T follicular helper cell (primary cell): Measurements from ENCODE around the gene ZBED1.
"Not testable (repeated sequence)": the region's sequence is repeated elsewhere in the genome, so short reads cannot be mapped to it uniquely, and the experiment has no call there.

Source experiments
- DNase-seq: peaks from one replicate; pipeline ENCODE4 v3.0.0-alpha.2; 2020; ENCODE audit warnings: low read depth

The ZBED1 gene

DNA sequence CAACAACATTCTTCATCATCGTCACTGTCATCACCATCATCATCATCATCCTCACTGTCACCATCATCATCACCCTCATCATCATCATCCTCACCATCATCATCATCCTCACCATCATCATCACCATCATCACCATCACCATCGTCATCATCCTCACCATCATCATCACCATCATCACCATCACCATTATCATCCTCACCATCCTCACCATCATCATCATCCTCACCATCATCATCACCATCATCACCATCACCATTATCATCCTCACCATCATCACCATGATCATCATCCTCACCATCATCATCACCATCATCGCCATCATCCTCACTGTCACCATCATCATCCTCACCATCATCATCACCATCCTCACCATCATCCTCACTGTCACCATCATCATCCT, 18.9 kb upstream of the ZBED1 start:
- not testable (repeated sequence) for DNase-seq

DNA sequence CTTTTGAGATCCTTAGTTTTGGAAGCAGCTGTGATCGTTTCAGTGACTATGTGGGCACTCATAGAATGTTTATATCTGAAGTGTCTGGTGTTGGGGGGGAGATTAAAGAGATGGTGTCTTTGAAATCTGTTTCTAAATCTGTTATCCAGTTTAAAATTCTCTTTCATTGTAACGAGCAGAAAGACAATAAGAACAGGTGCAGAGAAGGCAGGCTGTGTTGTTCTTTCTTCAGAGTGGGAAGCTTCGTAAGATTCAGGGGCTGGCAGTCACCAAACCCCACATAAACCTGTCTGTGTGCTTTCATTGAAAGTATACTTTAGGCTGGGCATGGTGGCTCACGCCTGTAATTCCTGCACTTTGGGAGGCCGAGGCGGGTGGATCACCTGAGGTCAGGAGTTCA, 16.3 kb upstream of the ZBED1 start:
- no peak for DNase-seq

DNA sequence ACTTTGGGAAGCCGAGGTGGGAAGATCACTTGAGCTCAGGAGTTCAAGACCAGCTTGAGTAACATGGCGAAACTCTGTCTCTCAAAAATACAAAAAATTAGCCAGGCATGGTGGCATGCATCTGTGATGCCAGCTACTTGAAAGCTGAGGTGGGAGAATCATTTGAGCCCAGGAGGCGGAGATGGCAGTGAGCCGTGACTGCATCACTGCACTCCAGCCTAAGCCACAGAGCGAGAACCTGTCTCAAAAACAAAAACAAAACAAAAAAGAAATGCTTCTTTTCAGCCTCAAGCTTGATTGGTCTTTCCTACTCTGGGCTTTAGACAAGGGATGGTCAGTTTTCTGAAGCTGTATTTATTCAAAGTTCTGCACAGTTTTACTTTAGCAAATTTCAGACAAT, 15.8 kb upstream of the ZBED1 start:
- DNase-seq: no peak

- no peak for DNase-seq
These were observed 13.4 kb upstream of the ZBED1 start for GRCh38 chrX:2514131-2514530.

DNA sequence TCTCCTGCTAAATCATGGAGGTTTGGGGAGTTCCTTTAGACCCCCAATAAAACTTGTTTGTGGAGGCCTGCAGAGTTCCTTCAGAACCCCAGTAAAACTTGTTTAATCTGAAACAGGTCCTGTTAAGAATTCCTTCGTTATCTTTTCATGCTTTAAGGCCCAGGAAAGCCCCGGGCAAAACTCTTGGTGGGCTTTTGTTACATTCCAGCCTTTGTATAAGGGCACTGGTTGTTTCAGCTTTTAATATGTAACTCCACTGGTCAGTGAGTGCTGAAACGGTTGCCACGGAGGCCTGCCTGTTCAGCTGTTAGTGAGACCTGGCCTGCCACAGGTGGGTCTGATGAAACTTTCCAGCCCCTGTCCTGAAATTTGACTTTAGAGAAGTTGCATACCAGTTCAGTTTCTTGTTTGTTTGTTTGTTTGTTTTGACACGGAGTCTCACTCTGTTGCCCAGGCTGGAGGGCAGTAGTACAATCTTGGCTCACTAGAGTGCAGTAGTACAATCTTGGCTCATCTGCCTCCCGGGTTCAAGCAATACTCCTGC, 12.4 kb upstream of the ZBED1 start:
- no peak for DNase-seq

DNA sequence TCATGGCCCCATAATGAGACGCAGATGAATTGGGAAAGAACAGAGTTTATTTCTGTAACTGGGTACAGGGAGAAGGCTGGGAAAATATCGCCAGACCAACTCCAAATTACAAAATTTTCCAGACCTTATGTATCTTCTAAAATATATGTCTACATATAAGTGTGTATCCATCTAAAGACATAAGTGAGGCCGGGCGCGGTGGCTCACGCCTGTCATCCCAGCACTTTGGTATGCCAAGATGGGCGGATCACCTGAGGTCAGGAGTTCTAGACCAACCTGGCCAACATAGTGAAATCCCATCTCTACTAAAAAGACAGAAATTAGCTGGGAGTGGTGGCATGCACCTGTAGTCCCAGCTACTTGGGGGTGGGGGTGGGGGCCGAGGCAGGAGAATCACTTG, 11.7 kb upstream of the ZBED1 start:
- DNase-seq: no peak

- no peak for DNase-seq
These were observed 10.6 kb upstream of the ZBED1 start for GRCh38 chrX:2511326-2511725.

DNA sequence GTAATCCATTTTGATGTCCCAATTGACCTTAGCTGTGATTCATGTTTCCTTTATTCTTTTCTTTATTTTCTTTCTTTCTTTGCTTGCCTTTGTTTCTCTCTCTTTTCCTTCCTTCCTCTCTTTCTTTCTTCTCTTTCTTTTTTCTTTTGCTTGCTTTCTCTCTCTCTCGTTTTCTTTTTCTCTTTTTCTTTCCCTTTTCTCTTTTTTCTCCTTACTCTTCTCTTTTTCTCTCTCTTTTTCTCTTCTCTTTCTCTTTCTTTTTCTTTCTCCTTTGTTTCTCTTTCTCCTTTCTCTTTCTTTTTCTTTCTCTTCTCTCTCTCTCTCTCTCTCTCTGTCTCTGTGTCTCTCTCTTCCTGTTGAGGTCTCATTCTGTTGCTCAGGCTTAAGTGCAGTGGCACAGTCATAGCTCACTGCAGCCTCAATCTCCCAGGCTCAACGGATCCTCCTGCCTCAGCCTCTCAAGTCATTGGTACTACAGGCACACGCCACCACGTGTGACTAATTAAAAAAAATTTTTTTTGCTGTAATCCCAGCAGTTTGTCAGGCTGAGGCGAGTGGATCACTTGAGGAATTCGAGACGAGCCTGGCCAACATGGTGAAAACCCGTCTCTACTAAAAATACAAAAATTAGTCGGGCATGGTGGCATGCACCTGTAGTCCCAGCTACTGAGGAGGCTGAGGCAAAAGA, 8.0 kb upstream of the ZBED1 start:
- DNase-seq: no peak

DNA sequence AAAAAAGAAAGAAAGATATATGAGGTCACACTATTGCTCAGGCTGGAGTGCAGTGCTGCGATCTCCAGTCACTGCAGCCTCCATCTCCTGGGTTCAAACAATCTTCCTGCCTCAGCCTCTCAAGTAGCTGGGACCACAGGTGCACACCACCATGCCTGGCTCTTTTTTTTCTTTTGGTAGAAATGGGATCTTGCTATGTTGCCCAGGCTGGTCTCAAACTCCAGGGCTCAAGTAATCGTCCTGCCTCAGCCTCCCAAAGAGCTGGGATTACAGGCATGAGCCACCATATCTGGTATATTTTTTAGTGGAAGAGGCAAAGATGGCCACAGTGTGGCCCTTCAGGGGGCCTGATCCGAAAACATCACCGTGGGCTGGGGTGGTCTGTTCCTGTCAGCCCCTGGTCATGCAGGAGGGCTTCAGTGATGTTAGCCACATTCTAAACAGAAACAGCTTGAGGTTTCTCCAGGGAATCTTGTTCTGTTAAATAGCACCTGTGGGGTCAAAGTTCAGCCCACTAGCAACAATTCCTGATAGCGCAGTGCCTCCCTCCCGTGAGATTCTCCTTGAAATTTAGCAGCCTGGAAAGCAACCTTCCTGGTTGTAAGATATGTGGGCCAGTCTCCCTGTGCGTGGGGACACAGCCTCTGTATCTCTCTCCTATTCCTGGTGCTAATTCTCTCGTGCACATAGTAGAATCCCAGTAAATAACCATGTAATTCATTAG, 7.3 kb upstream of the ZBED1 start:
- no peak for DNase-seq

GRCh38 chrX:2507196-2507595, 6.4 kb upstream of the ZBED1 start:
- no peak for DNase-seq

- DNase-seq: not testable (repeated sequence)
These were observed 4.6 kb upstream of the ZBED1 start for GRCh38 chrX:2505341-2505740.

GRCh38 chrX:2504706-2505332, 4.0 kb upstream of the ZBED1 start:
- DNase-seq: no peak

GRCh38 chrX:2503591-2504500, 3.1 kb upstream of the ZBED1 start:
- DNase-seq: no peak

DNA sequence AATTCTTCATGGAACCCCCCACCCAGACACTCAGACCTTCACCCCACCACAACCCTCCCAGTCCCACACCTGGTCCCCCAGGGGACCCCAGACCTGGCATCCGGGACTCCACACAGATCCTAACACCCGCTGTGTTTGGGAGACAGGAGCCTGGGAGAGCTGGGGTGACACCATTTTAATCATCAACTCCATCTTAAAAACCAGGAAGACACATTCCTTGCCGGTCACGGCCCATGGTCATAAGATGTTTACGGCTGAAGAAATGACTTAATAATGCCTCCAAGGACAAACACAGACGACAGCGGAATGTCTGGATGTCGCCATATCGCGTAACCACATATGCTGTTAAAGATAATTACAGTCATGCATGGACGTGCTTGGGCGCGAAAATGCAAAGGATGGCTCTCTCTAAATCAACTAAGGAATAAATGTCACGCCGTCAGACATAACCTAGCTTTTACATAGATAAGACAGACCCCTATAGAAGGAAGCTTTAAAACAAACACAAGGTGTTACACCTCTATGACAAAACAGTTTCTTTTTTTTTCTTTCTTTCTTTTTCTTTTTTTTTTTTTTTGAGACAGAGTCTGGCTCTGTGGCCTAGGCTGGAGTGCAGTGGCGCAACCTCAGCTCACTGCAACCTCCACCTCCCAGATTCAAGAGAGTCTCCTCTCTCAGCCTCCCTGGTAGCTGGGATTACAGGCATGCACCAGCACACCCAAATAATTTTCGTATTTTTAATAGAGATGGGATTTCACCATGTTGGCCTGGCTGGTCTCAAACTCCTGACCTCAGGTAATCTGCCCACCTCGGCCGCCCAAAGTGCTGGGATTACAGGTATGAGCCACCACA, 2.1 kb upstream of the ZBED1 start:
- DNase-seq: no peak

- DNase-seq: no peak
These were observed 1.4 kb upstream of the ZBED1 start for GRCh38 chrX:2502120-2502667.

DNA sequence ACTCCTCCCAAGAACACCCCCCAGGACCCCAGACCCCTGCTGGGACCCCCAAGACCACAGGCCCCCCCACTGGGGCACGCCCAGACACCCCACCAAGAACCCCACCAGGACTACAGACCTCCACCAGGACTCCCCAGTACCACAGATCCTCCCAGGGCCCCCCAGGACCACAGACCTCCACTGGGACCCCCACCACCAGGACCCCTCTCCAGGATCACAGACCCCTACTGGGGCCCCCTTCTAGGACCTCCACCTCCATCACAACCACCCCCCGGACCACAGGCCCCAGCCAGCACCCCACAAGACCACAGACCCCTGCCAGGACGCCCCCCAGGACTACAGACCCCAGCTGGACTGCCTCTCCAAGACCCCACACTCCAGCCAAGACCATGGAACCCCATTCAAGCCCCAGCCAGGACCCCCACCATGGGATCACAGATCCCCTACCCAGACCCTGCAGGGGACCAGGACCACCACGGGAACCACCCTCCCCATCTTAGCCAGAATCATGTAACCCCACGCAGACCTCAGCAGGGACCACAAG, 855 bp upstream of the ZBED1 start:
- no peak for DNase-seq

DNA sequence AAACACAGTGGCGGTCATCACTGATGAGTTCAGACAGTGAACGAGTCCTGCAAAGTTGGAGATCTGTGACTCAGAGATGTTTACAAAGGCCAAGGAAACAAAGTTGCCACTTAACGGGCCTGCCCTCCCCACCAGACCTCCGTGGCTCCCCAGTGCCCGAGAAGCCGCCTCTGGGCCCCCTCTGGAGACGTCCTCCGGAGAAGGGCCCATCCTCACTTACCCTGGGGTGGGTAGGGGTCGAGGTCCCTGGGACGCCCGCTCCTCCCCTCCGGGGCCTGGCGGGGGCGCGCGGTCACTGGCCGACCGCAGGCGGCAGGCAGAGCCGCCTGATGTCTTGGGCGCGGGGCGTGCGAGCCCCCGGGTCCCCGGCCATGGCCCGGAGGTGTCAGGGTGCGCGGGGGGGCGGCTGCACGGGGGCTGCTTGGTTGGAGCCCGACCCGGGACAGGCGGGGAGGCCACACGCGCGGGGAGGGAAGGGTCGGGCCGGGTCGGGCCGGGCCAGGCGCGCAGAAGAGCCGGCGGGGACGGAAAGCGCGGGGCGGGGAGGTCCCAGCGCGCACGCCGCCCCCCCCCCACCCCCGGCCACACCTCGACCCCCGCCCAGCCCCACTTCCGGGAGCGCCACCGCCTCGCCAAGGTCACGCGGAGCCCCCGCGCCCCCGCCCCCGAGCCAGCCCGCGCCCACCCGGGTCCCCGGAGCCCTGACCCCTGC, 529 bp downstream of the ZBED1 start:
- DNase-seq: no peak

DNA sequence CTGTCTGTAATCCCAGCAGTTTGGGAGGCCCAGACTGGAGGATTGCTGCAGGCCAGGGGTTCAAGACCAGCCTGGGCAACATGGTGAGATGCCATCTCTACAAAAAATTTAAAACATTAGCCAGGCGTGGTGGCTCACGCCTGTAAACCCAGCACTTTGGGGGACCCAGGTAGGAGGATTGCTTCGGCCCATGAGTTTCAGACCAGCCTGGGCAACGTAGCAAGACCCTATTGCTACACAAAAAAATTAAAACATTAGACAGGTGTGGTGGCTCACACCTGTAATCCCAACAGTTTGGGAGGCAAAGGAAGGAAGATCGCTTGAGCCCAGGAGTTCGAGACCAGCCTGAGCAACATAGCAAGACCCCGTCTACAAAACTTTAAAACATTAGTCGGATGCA, 1.3 kb downstream of the ZBED1 start:
- DNase-seq: no peak

GRCh38 chrX:2498781-2499302, 1.9 kb downstream of the ZBED1 start:
- no peak for DNase-seq
